ENCODE measurements around the gene SLC2A4RG. TPM values are rescaled to one million over a fixed set of nuclear protein-coding genes. Genes with fewer than 3 reads are reported as not detected.
A peak's percentile ranks its signal among the peaks of the same experiment; 100 is the strongest.

The SLC2A4RG gene
- total RNA-seq, 1 donor, result 24.2 TPM

DNA sequence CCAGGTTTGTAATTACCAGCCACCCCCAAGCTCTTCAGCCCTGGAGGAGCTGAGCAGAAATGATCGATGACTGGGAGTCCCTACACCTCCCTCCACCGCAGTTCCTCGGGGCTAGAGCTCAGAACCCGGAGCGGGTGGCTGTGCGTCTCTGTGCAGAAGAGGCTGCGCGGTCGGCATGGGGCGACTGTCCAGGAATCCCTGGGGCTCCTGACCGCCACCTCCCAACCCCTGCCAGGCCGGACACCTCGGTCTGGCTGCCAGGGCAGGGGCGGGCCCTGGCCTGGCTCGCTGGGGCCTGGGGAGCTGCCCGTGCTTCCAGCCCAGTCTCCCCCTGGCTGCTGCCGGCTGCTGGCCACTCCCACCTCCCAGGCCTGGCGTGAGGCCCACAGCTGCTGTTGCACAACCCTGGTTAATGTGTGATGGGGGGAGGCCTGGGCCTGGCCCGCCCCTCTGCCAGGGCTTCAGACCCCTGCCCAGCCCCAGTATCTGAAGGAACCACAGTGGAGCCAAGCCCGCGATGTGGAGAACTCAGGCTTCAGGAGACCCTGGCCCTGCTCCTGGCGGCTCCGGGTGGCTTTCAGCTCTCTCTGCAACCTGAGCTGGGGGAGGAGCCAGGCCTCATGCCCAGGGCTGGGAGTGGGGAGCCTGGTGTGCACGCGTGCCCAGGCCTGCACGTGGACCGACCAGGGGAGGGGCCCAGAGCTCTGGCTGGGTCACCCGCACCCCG is 1.2 kb downstream of the SLC2A4RG start:
- TF ChIP-seq CTCF (IDR thresholded peaks at IDR 0.05; ENCODE audit: insufficient read depth, low read depth, low read length), result peak; percentile 26
- DNase-seq (ENCODE audit: low read depth), result peak; percentile 94
- H3K4me3 ChIP-seq (ENCODE audit: low read depth, low read length), result peak overlapping the region; percentile 78

- H3K4me3 ChIP-seq (ENCODE audit: low read depth, low read length), result peak overlapping the region; percentile 78
- no peak for TF ChIP-seq CTCF (IDR thresholded peaks at IDR 0.05; ENCODE audit: insufficient read depth, low read depth, low read length)
- DNase-seq (ENCODE audit: low read depth), result no peak
These were observed 1.7 kb downstream of the SLC2A4RG start for GRCh38 chr20:63741354-63741675.

- DNase-seq (ENCODE audit: low read depth), result no peak
- TF ChIP-seq CTCF (IDR thresholded peaks at IDR 0.05; ENCODE audit: insufficient read depth, low read depth, low read length), result no peak
- peak overlapping the region; percentile 78 for H3K4me3 ChIP-seq (ENCODE audit: low read depth, low read length)
These were observed 2.3 kb downstream of the SLC2A4RG start for GRCh38 chr20:63741676-63742380.

DNA sequence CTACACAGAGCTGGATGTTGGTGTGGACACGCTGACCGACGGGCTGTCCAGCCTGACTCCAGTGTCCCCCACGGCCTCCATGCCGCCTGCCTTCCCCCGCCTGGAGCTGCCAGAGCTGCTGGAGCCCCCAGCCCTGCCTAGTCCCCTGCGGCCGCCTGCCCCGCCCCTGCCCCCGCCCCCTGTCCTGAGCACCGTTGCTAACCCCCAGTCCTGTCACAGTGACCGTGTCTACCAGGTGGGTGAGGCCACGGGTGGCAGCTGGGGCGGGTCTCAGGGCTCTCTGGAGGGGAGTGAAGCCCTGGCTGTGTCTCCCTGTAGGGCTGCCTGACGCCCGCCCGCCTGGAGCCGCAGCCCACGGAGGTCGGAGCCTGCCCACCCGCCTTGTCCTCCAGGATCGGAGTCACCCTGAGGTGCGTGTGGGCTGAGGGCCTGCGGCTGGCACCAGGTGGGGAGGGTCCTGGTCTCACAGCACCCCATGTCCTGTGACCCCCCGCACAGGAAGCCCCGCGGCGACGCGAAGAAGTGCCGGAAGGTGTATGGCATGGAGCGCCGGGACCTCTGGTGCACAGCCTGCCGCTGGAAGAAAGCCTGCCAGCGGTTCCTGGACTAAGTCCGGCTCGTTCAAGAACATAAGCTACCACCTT is 2.9 kb downstream of the SLC2A4RG start:
- no peak for TF ChIP-seq CTCF (IDR thresholded peaks at IDR 0.05; ENCODE audit: insufficient read depth, low read depth, low read length)
- no peak overlapping the region for H3K4me3 ChIP-seq (ENCODE audit: low read depth, low read length)
- DNase-seq (ENCODE audit: low read depth), result no peak

DNA sequence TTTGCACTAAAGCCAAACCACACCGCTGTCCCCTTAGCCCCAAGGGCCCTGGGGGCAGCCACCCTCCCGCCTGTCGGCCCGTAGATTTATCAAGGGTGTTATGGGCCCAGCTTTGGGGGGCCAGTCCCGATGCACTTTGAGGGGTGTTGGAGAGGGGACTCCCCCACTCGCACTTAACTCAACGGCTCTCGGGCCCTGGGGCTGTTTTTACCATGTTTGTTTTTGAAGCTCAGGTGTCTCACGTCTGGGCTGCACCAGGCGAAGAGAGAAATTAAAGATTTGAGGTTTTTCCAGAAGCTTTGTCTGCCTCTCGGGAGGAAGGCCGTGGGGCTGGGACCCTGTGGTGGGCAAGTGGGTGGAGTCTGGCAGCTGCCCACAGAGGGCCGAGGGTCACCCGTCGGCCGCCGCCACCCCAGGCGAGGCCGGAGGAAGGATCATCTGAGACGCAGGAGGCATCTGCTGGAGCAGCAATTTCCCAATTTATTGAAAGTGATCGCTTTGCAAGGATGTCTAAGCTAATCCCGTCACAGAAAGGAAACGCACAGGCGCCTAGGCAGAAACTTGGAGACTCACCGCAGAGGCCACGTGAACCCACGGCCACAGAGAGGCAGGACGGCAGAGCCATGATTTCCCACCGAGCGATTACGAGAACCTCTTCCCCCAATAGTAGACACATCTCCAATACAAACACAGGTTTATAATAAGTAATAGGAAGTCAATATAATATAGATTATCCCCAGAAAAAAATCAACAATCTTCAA is 3.8 kb downstream of the SLC2A4RG start:
- DNase-seq (ENCODE audit: low read depth), result no peak
- H3K4me3 ChIP-seq (ENCODE audit: low read depth, low read length), result no peak overlapping the region
- no peak for TF ChIP-seq CTCF (IDR thresholded peaks at IDR 0.05; ENCODE audit: insufficient read depth, low read depth, low read length)

- no peak for DNase-seq (ENCODE audit: low read depth)
- no peak for TF ChIP-seq CTCF (IDR thresholded peaks at IDR 0.05; ENCODE audit: insufficient read depth, low read depth, low read length)
These were observed 4.6 kb downstream of the SLC2A4RG start for GRCh38 chr20:63744158-63744557.

More at GRCh38 chr20:63744158-63744557, 4.6 kb downstream of the SLC2A4RG start:
- no peak overlapping the region for H3K4me3 ChIP-seq (ENCODE audit: low read depth, low read length)
